ENCODE measurements around the gene ZNF784. TPM values are rescaled to one million over a fixed set of nuclear protein-coding genes. Genes with fewer than 3 reads are reported as not detected.

ZNF784 gene
- total and polyA plus RNA-seq, 9 of the 15 experiments (the other 6 are each of a cell fraction or from before 2014, with no cell fraction given), result 0.14 to 6.1 (median 2.1) TPM

- TF ChIP-seq POLR2H (tag; IDR thresholded peaks at IDR 0.05; ENCODE audit: low read depth) (peak; percentile 53), SUPT5H (IDR thresholded peaks at IDR 0.05) (peak; percentile 91), CCNT2 (IDR thresholded peaks at IDR 0.05; ENCODE audit: borderline replicate concordance, extremely low read depth, insufficient read length, low read depth, low read length) (peak; percentile 76), TEAD1 (CRISPR knock-in tag; IDR thresholded peaks at IDR 0.05) (0 out of 4 replicates have a peak, but pooled peaks of 1 of the 2 experiments have one; percentile 44), SMAD1 (IDR thresholded peaks at IDR 0.05; ENCODE audit: low read depth, low read length, partially characterized antibody) (peak; percentile 28), PHB2 (IDR thresholded peaks at IDR 0.05; ENCODE audit: low read depth) (no peak), ELF4 (CRISPR knock-in tag; IDR thresholded peaks at IDR 0.05) (no peak), POLR2A (conservative IDR thresholded peaks at IDR 0.05) (peak; percentile 87), XRCC4 (IDR thresholded peaks at IDR 0.05; ENCODE audit: extremely low read depth, insufficient read depth, insufficient read length) (no peak), ZKSCAN3 (CRISPR knock-in tag; IDR thresholded peaks at IDR 0.05) (no peak), ZNF77 (CRISPR knock-in tag; IDR thresholded peaks at IDR 0.05) (no peak), EP400 (IDR thresholded peaks at IDR 0.05) (peak; percentile 33; the same call in 1 of the 2 replicates), PTTG1 (tag; IDR thresholded peaks at IDR 0.05; ENCODE audit: low read depth) (no peak), ZC3H11A (IDR thresholded peaks at IDR 0.05; ENCODE audit: low read depth, low read length) (no peak), YY1 (IDR thresholded peaks at IDR 0.05; ENCODE audit: borderline replicate concordance in 1 of 3, control insufficient read depth in 1 of 3, extremely low read depth in 1 of 3, insufficient read depth in 3 of 3, insufficient read length in 1 of 3, insufficient replicate concordance in 2 of 3, low read depth in 1 of 3, low read length in 2 of 3) (peak; percentile 92 to 99 (median 97)), NEUROD1 (IDR thresholded peaks at IDR 0.05; ENCODE audit: borderline replicate concordance, low read depth, low read length, partially characterized antibody) (peak; percentile 20), NFRKB (IDR thresholded peaks at IDR 0.05; ENCODE audit: low read depth) (0 out of 2 replicates have a peak, but pooled peaks have one; percentile 35), ZNF445 (CRISPR knock-in tag; IDR thresholded peaks at IDR 0.05; ENCODE audit: low read depth) (no peak), CBX5 (IDR thresholded peaks at IDR 0.05; ENCODE audit: borderline replicate concordance, low read depth) (no peak), BCOR (IDR thresholded peaks at IDR 0.05) (no peak), ADNP (tag; IDR thresholded peaks at IDR 0.05) (no peak), HCFC1 (IDR thresholded peaks at IDR 0.05; ENCODE audit: low read depth, low read length) (peak; percentile 34), DNMT1 (IDR thresholded peaks at IDR 0.05) (no peak), CREM (IDR thresholded peaks at IDR 0.05; ENCODE audit: low read depth) (peak; percentile 19; the same call in 1 of the 2 replicates), ZFPM2 (CRISPR knock-in tag; IDR thresholded peaks at IDR 0.05) (no peak), MNT (conservative IDR thresholded peaks at IDR 0.05) (peak; percentile 64 to 86), ZBTB33 (CRISPR knock-in tag; IDR thresholded peaks at IDR 0.05) (0 out of 2 replicates have a peak, but pooled peaks have one; percentile 17)
Measured at GRCh38 chr19:55624109-55625003, at the start of gene ZNF784 (continued).

All from K562 (cell line).